Measurements from ENCODE around the gene LMAN1L.

- TF ChIP-seq EZH2 (IDR thresholded peaks at IDR 0.05; ENCODE audit: insufficient read depth, poor library complexity, severe bottlenecking) (no peak), EZH2phosphoT487 (IDR thresholded peaks at IDR 0.05; ENCODE audit: insufficient read depth, low read depth) (no peak)
Observed at GRCh38 chr15:74794970-74795349, 17.7 kb upstream of the LMAN1L start.

Data from GM23248 (cell line).